ENCODE measurements around the gene EXOC3L2. TPM values are rescaled to one million over a fixed set of nuclear protein-coding genes. Genes with fewer than 3 reads are reported as not detected.

The EXOC3L2 gene
- total and polyA plus RNA-seq, 10 of the 15 experiments (the other 5 are each of a cell fraction or from before 2014, with no cell fraction given), result not detected

- TF ChIP-seq NKRF (conservative IDR thresholded peaks at IDR 0.05) (peak; percentile 92), POU2F2 (IDR thresholded peaks at IDR 0.05; ENCODE audit: borderline replicate concordance, low read depth, low read length) (no peak), PAX8 (IDR thresholded peaks at IDR 0.05) (no peak), NRF1 (conservative IDR thresholded peaks at IDR 0.05; ENCODE audit: low read depth, low read length) (no peak), EGR1 (IDR thresholded peaks at IDR 0.05; ENCODE audit: borderline replicate concordance in 1 of 2, low read depth in 2 of 2, low read length in 2 of 2) (no peak), E2F8 (IDR thresholded peaks at IDR 0.05; ENCODE audit: low read depth, partially characterized antibody) (no peak), NFYB (IDR thresholded peaks at IDR 0.05; ENCODE audit: insufficient read depth, low read depth, low read length) (peak; percentile 86; the same call in 1 of the 2 replicates), HDAC2 (IDR thresholded peaks at IDR 0.05) (0 out of 2 replicates have a peak, but pooled peaks have one; percentile 35), POLR2AphosphoS2 (IDR thresholded peaks at IDR 0.05; ENCODE audit: low read depth, low read length) (peak; percentile 48; the same call in 1 of the 2 replicates), TAF1 (IDR thresholded peaks at IDR 0.05; ENCODE audit: borderline replicate concordance, low read depth, low read length) (peak; percentile 61), HDGF (IDR thresholded peaks at IDR 0.05) (no peak), NR2F1 (conservative IDR thresholded peaks at IDR 0.05) (0 out of 2 replicates have a peak, but pooled peaks have one; percentile 48), ZNF217 (IDR thresholded peaks at IDR 0.05) (no peak), LARP7 (IDR thresholded peaks at IDR 0.05) (peak; percentile 78; the same call in 1 of the 2 replicates), RB1 (IDR thresholded peaks at IDR 0.05; ENCODE audit: borderline replicate concordance) (peak; percentile 89; the same call in 1 of the 2 replicates), MTA3 (IDR thresholded peaks at IDR 0.05; ENCODE audit: borderline replicate concordance, low read length) (no peak), ZNF207 (IDR thresholded peaks at IDR 0.05; ENCODE audit: borderline replicate concordance) (0 out of 2 replicates have a peak, but pooled peaks have one; percentile 51), SIX5 (IDR thresholded peaks at IDR 0.05; ENCODE audit: low read depth, low read length, severe bottlenecking) (no peak), SREBF1 (IDR thresholded peaks at IDR 0.05; ENCODE audit: low read length) (no peak), SIN3A (IDR thresholded peaks at IDR 0.05; ENCODE audit: low read depth, low read length) (peak; percentile 55; the same call in 1 of the 2 replicates), SP1 (IDR thresholded peaks at IDR 0.05; ENCODE audit: low read depth, low read length) (no peak), RAD21 (IDR thresholded peaks at IDR 0.05; ENCODE audit: insufficient read depth, low read depth, low read length) (no peak)
- TF ChIP-seq, protein P1, sequence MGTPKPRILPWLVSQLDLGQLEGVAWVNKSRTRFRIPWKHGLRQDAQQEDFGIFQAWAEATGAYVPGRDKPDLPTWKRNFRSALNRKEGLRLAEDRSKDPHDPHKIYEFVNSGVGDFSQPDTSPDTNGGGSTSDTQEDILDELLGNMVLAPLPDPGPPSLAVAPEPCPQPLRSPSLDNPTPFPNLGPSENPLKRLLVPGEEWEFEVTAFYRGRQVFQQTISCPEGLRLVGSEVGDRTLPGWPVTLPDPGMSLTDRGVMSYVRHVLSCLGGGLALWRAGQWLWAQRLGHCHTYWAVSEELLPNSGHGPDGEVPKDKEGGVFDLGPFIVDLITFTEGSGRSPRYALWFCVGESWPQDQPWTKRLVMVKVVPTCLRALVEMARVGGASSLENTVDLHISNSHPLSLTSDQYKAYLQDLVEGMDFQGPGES (IDR thresholded peaks at IDR 0.05), result no peak
- TF ChIP-seq, protein P2, sequence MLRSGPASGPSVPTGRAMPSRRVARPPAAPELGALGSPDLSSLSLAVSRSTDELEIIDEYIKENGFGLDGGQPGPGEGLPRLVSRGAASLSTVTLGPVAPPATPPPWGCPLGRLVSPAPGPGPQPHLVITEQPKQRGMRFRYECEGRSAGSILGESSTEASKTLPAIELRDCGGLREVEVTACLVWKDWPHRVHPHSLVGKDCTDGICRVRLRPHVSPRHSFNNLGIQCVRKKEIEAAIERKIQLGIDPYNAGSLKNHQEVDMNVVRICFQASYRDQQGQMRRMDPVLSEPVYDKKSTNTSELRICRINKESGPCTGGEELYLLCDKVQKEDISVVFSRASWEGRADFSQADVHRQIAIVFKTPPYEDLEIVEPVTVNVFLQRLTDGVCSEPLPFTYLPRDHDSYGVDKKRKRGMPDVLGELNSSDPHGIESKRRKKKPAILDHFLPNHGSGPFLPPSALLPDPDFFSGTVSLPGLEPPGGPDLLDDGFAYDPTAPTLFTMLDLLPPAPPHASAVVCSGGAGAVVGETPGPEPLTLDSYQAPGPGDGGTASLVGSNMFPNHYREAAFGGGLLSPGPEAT (IDR thresholded peaks at IDR 0.05; ENCODE audit: low read depth), result peak; percentile 22; the same call in 1 of the 2 replicates
Measured at GRCh38 chr19:45177817-45178261, 67.4 kb downstream of the EXOC3L2 start, which contains the start of gene TRAPPC6A (continued).

Measured in GM12878 (cell line).